ENCODE measurements around the gene FGFBP3. TPM values are rescaled to one million over a fixed set of nuclear protein-coding genes. Genes with fewer than 3 reads are reported as not detected.

Gene FGFBP3
- total and polyA plus RNA-seq, 12 donors: 0.24 to 4.1 (median 1.8) TPM

DNA sequence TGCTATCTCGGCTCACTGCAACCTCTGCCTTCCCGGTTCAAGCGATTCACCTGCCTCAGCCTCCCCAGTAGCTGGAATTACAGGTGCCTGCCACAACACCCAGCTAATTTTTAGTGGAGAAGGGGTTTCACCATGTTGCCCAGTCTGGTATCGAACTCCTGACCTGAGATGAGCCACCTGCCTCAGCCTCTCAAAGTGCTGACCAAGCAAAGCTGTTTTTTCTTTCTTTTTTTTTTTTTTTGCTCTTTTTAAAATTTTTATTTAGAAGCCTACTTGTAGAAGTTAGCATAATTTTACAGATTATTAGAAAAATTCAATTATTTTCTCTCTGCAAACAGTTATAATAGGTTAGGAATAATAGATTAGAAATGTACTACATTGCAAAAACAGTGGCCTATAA lies 1.2 kb upstream of the FGFBP3 start:
- TF ChIP-seq, protein P1, sequence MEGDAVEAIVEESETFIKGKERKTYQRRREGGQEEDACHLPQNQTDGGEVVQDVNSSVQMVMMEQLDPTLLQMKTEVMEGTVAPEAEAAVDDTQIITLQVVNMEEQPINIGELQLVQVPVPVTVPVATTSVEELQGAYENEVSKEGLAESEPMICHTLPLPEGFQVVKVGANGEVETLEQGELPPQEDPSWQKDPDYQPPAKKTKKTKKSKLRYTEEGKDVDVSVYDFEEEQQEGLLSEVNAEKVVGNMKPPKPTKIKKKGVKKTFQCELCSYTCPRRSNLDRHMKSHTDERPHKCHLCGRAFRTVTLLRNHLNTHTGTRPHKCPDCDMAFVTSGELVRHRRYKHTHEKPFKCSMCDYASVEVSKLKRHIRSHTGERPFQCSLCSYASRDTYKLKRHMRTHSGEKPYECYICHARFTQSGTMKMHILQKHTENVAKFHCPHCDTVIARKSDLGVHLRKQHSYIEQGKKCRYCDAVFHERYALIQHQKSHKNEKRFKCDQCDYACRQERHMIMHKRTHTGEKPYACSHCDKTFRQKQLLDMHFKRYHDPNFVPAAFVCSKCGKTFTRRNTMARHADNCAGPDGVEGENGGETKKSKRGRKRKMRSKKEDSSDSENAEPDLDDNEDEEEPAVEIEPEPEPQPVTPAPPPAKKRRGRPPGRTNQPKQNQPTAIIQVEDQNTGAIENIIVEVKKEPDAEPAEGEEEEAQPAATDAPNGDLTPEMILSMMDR (IDR thresholded peaks at IDR 0.05): no peak
- TF ChIP-seq POLR2A (IDR thresholded peaks at IDR 0.05): no peak
- intact Hi-C loops (cut with DNase I): loop anchor here in 1 of 2 donors (10.0 kb wide), 1 partner anchor 146 kb away; no protein-coding TSS in a partner anchor
- 85 to 88% (median 87%) methylated on average over 4 of the region's 4 CpGs for WGBS, 4 donors

DNA sequence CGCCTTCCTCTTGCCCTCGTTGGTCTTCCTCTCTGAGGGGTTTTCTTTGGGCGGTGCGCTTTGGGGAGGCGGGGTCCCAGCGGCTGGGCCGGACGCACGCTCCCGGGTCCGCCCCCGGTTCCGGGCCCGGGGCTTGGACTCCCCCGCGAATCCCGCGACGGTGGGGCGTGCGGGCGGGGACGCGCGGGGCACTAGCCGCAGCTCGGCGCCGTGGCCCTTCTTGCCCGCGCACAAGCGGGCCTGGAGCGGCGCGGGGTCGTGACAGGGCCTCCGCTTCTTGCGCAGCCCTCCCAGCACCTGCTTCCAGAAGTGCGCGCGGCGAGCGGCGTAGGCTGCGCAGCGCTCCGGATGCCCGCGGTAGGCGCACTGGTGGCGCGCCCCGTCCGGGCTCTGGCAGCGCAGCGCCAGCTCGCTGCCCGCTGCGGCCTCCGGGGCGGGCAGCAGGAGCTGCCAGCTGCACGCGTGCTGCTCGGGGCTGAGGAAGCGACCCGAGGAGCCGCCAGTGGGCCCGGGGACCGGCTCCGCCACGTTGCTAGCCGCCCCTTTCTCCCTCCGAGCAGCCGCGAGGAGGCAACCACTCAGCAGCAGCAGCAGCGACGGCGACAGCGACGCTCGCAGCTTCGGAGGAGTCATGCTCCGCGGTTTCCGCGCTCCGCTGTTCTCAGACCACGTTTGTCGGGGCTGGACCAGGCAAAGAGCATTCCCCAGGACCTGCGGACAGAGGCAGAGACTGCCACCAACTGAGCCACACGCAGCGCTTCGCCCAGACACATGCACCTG lies 759 bp downstream of the FGFBP3 start:
- H3K9me3 ChIP-seq (replicated peaks in 1 of 3): no peaks in the 10 kb centered on the region
- H3K27ac ChIP-seq: peak overlapping the region in 4 of 5 donors; percentile 1 to 79 (median 24)
- WGBS, 4 donors: 0 to 1% (median 0%) methylated on average over 18 to 93 of the region's 93 CpGs; no CpG with 5 or more reads in 1 of the 4 donors
- TF ChIP-seq, protein P1 (IDR thresholded peaks at IDR 0.05): peak in 4 of 6 experiments; percentile 26 to 32 (median 28)
- TF ChIP-seq POLR2A (IDR thresholded peaks at IDR 0.05): peak in 1 of 2 donors; percentile 59
- H3K36me3 ChIP-seq (replicated peaks in 1 of 2): no peaks in the 10 kb centered on the region
- peaks cover 0 to 11% of the 10 kb centered on the region in 2 donors for H3K4me1 ChIP-seq (replicated peaks in 1 of 2)
- H3K27me3 ChIP-seq: no peaks in the 10 kb centered on the region
- DNase-seq: peak; percentile 72 to 85 (median 81)
- intact Hi-C loops (cut with DNase I): loop anchor here in 1 of 2 donors (5.0 kb wide), 1 partner anchor 151 kb away; no protein-coding TSS in a partner anchor
- H3K4me3 ChIP-seq: peak overlapping the region; percentile 10 to 69 (median 44)

More for the DNA sequence above, 1.2 kb upstream of the FGFBP3 start:
- Histone ChIP-seq H3K36me3 (replicated peaks in 1 of 2) (no peaks in the 10 kb centered on the region), H3K27ac (no peak overlapping the region), H3K9me3 (replicated peaks in 1 of 3) (no peaks in the 10 kb centered on the region), H3K4me3 (no peak overlapping the region), H3K27me3 (no peaks in the 10 kb centered on the region), H3K4me1 (replicated peaks in 1 of 2) (peaks cover 0 to 11% of the 10 kb centered on the region in 2 donors)
- DNase-seq: no peak

DNA sequence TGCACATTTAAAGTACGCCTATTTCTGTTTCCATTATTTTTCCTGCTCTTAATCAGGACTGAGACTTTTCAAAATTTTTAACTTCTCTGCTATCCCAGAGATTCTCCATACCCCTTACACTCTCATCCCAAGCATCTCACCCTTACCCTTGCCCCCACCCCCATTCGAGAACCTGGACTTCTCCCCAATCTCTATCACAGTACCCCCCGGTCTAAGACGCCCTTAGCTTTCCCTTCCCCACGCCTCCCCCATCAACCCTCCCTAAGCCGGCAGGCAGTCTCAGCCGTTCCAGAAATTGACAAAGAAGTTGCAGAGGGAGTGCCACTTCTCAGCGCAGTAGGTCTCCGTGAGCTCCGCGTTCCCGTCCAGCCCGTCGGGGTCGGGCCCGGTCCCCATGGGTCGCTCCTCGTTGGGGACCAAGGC lies 1.4 kb downstream of the FGFBP3 start:
- peak overlapping the region; percentile 10 to 69 (median 44) for H3K4me3 ChIP-seq
- no peak for DNase-seq
- TF ChIP-seq, protein P1 (IDR thresholded peaks at IDR 0.05): no peak
- TF ChIP-seq POLR2A (IDR thresholded peaks at IDR 0.05): no peak
- H3K27ac ChIP-seq: peak overlapping the region in 3 of 5 donors; percentile 1 to 79 (median 36)
- no peaks in the 10 kb centered on the region for H3K9me3 ChIP-seq (replicated peaks in 1 of 3)
- 3 to 14% (median 5%) methylated on average over 7 to 18 of the region's 18 CpGs for WGBS, 4 donors
- no peaks in the 10 kb centered on the region for H3K27me3 ChIP-seq
- intact Hi-C loops (cut with DNase I): loop anchor here in 1 of 2 donors (5.0 kb wide), 1 partner anchor 151 kb away; no protein-coding TSS in a partner anchor
- peaks cover 0 to 11% of the 10 kb centered on the region in 2 donors for H3K4me1 ChIP-seq (replicated peaks in 1 of 2)
- H3K36me3 ChIP-seq (replicated peaks in 1 of 2): no peaks in the 10 kb centered on the region

DNA sequence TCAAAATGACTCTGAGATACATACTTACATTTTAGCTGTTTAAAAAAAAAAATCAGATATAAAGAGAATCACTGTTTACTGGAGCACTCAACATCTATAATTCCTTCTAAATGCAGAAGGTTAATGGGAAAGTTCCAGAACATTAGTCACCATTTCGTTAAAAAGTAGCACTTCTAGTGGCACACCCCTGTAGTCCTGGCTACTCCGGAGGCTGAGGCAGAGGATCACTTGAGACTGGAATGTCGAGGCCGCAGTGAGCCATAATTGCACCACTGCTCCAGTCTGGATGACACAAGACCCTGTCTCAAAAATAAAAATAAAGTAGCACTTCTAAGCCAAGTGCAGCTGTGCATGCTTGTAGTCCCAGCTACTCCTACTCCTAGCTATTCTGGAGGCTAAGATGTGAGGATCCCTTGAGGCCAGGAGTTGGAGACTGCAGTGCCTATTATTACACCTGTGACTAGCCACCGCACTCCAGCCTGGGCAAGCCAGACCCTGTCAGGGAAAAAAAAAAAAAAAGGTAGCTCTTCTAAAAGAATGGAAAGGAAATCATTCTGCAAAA lies 2.2 kb downstream of the FGFBP3 start:
- Histone ChIP-seq H3K36me3 (replicated peaks in 1 of 2) (no peaks in the 10 kb centered on the region), H3K9me3 (replicated peaks in 1 of 3) (no peaks in the 10 kb centered on the region), H3K4me3 (no peak overlapping the region), H3K4me1 (replicated peaks in 1 of 2) (peaks cover 0 to 17% of the 10 kb centered on the region in 2 donors), H3K27me3 (no peaks in the 10 kb centered on the region), H3K27ac (no peak overlapping the region)
- WGBS, 4 donors: 82 to 92% (median 88%) methylated on average over 5 of the region's 5 CpGs
- no peak for DNase-seq
- intact Hi-C loops (cut with DNase I): loop anchor here in 1 of 2 donors (5.0 kb wide), 1 partner anchor 150 kb away; no protein-coding TSS in a partner anchor
- no peak for TF ChIP-seq POLR2A (IDR thresholded peaks at IDR 0.05)
- TF ChIP-seq, protein P1 (IDR thresholded peaks at IDR 0.05): no peak
